Progenitor cell of endocrine pancreas (in vitro differentiated cells): ENCODE data around the gene KAT6B. TPM values are rescaled to one million over a fixed set of nuclear protein-coding genes. Genes with fewer than 3 reads are reported as not detected.

ENCODE experiments used
- DNase-seq: peaks from one replicate; pipeline ENCODE4 v3.0.0; 2021; ENCODE audit warnings: low spot score; ENCODE audit not compliant: unreplicated experiment
- H3K27ac Mint-ChIP-seq: 2 replicates; pipeline ENCODE4 v1.8.0; 2021; ENCODE audit warnings: mild to moderate bottlenecking, moderate library complexity, mixed read lengths
- H3K27me3 Mint-ChIP-seq: 2 replicates; pipeline ENCODE4 v1.8.0; 2021; ENCODE audit warnings: mixed read lengths
- H3K36me3 Mint-ChIP-seq: 2 replicates; pipeline ENCODE4 v1.8.0; 2022; ENCODE audit warnings: mixed read lengths; ENCODE audit not compliant: insufficient read depth
- H3K4me1 Mint-ChIP-seq: 2 replicates; pipeline ENCODE4 v1.8.0; 2021; ENCODE audit warnings: low read depth, mixed read lengths
- H3K4me3 Mint-ChIP-seq: 2 replicates; pipeline ENCODE4 v1.8.0; 2021; ENCODE audit warnings: low read depth, mild to moderate bottlenecking, moderate library complexity, mixed read lengths
- H3K9me3 Mint-ChIP-seq: 2 replicates; pipeline ENCODE4 v1.8.0; 2021; ENCODE audit warnings: low read depth, mixed read lengths
- total RNA-seq: library from RNA; stranded (reverse); gene quantifications from 2 replicates; pipeline ENCODE4 v1.2.1, GENCODE V29; 2021
- TF ChIP-seq, protein P1 (sequence below): fragments of 200-600 bp; sonication (generic); IDR thresholded peaks from one replicate; pipeline ENCODE4 v1.5.0; 2021; ENCODE audit warnings: antibody characterized with exemption, mild to moderate bottlenecking; ENCODE audit not compliant: unreplicated experiment

Gene KAT6B
- total RNA-seq, 1 donor from 2014 or later = 75.4 TPM

DNA sequence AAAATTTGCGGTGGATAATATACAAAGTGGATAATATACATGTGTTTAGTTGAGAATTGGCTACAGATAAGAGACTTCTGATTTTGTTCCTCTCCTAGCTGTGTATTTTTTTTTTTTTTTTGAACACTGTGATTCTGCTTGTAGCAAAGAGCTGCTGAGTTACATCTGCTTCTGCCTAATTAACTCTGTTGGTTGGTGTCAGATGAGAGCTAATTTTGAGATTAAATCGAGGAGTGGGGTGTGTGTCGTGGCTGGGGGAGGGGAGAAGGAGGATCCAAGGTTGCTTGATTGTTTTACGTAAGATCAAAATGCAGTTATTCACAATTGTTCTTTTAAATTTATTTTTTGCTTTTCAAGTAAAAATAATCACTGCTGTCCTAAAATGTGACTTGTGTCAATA lies 11.3 kb downstream of the KAT6B start:
- Mint-ChIP-seq H3K4me3 (no peak overlapping the region), H3K27me3 (no peaks in the 10 kb centered on the region), H3K27ac (peak overlapping the region; percentile 18), H3K9me3 (no peaks in the 10 kb centered on the region), H3K36me3 (peaks cover 32% of the 10 kb centered on the region), H3K4me1 (peaks cover 11% of the 10 kb centered on the region)
- DNase-seq = no peak
- TF ChIP-seq, protein P1, sequence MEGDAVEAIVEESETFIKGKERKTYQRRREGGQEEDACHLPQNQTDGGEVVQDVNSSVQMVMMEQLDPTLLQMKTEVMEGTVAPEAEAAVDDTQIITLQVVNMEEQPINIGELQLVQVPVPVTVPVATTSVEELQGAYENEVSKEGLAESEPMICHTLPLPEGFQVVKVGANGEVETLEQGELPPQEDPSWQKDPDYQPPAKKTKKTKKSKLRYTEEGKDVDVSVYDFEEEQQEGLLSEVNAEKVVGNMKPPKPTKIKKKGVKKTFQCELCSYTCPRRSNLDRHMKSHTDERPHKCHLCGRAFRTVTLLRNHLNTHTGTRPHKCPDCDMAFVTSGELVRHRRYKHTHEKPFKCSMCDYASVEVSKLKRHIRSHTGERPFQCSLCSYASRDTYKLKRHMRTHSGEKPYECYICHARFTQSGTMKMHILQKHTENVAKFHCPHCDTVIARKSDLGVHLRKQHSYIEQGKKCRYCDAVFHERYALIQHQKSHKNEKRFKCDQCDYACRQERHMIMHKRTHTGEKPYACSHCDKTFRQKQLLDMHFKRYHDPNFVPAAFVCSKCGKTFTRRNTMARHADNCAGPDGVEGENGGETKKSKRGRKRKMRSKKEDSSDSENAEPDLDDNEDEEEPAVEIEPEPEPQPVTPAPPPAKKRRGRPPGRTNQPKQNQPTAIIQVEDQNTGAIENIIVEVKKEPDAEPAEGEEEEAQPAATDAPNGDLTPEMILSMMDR = no peak

DNA sequence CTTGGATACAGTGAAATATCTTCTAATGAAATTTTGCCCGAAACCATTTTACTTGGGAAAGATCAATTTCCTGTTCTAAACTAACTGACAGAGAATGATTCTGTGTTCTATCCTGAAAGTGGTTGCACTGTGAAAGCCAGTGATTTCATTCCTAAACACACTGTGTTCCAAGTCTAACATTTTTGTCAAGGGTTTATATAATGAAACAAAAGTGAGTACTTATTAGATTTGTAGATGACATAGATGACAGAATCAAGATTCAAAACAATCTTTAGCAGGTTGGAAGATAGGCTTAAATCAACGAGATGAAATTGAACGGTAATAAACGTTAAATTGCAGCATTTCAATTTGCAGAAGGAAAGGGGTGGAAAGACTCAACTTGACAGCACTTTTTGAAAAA lies 13.3 kb downstream of the KAT6B start:
- H3K4me1 Mint-ChIP-seq = peaks cover 11% of the 10 kb centered on the region
- H3K27ac Mint-ChIP-seq = no peak overlapping the region
- no peak overlapping the region for H3K4me3 Mint-ChIP-seq
- peaks cover 44% of the 10 kb centered on the region for H3K36me3 Mint-ChIP-seq
- no peak for DNase-seq
- no peaks in the 10 kb centered on the region for H3K27me3 Mint-ChIP-seq
- H3K9me3 Mint-ChIP-seq = no peaks in the 10 kb centered on the region
- TF ChIP-seq, protein P1 = no peak

DNA sequence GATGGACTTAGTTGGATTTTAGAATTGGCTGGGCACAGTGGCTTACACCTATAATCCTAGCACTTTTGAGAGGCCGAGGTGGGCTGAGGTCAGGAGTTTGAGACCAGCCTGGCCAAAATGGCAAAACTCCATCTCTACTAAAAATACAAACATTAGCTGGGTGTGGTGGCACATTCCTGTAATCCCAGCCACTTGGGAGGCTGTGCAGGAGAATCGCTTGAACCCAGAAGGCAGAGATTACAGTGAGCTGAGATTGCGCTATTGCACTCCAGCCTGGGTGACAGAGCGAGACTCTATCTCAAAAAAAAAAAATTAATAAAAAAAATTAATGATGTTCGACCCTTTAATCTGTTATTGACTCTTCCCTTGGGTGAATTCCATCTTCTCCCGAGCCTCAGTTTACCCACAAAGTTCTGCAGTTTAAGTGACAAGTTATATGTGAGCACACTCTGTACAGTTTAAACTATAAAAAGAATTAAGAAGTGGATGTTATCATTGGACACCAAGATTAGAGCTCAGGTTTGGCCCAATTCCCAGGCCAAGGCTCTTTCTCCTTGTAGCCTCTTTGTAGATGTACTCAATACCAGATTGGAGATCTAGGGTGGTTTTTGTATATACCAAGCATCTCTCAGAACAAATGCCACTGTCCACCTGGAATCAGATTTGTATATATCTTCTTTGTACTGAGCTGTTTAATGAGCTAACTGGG lies 15.0 kb downstream of the KAT6B start:
- peaks cover 11% of the 10 kb centered on the region for H3K4me1 Mint-ChIP-seq
- no peaks in the 10 kb centered on the region for H3K9me3 Mint-ChIP-seq

DNA sequence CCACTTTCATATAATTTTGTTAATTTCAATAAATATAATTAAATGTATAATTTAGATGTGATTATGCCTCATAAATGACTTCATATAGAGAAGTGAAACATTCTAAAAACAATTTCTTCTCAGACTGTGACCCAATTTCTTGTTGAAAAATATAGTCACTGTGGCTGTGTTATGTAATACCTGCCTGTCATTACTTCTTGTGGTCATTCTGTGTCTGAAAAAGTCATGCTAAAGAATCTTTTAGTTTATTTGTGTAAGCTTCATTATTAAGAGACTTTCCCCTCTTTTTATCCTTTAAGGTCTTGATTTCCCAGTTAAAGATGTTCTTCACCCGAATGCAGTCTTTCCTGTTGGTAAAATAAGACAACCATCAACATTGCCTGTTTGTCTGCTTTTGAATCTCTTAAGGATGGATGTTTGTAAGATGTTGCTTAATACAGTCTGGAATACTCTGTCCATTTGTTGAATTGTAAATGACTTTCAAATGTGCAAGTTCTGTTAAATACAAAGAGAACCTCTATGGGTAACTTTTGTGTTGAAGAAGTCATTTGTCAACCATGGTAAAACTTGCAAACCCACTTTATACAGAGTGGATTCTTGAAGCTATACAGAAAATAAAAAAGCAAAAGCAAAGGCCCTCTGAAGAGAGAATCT lies 16.0 kb downstream of the KAT6B start:
- H3K4me1 Mint-ChIP-seq = peaks cover 10% of the 10 kb centered on the region
- no peaks in the 10 kb centered on the region for H3K27me3 Mint-ChIP-seq
- TF ChIP-seq, protein P1 = no peak
- H3K4me3 Mint-ChIP-seq = no peak overlapping the region
- H3K27ac Mint-ChIP-seq = no peak overlapping the region
- no peaks in the 10 kb centered on the region for H3K9me3 Mint-ChIP-seq
- peaks cover 34% of the 10 kb centered on the region for H3K36me3 Mint-ChIP-seq
- DNase-seq = no peak

More for the DNA sequence above, 15.0 kb downstream of the KAT6B start:
- no peak for DNase-seq
- Mint-ChIP-seq H3K4me3 (no peak overlapping the region), H3K27me3 (no peaks in the 10 kb centered on the region), H3K27ac (no peak overlapping the region), H3K36me3 (peaks cover 35% of the 10 kb centered on the region)
- TF ChIP-seq, protein P1 = no peak

DNA sequence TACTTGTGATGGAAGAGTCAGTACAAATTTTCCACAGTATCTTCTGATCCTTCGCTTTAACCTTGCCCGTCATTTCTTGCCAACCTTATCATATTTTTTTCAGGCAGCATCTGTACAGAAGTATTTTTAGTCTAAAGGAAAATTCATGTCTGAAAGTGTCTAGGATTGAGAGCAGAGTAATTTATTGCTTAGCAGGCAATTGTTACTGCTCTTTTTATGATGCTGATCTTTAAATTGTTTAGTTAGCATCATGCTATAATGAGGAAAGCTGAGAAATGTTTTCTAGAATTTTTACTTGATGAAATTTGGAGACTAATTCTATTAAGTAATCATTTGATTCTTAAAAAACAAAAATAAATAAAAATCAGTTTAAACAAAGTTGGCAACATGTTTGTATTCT lies 20.6 kb downstream of the KAT6B start:
- TF ChIP-seq, protein P1 = no peak
- Mint-ChIP-seq H3K4me3 (no peak overlapping the region), H3K36me3 (peaks cover 20% of the 10 kb centered on the region), H3K9me3 (no peaks in the 10 kb centered on the region), H3K27ac (no peak overlapping the region), H3K27me3 (no peaks in the 10 kb centered on the region), H3K4me1 (peaks cover 2% of the 10 kb centered on the region)
- no peak for DNase-seq
